CD4-positive, alpha-beta T cell (primary cell): ENCODE measurements around the gene BEND6. TPM values are rescaled to one million over a fixed set of nuclear protein-coding genes. Genes with fewer than 3 reads are reported as not detected.

Source experiments
- ATAC-seq: fragments of 200-7000 bp; cut with Tn5 transposase; one replicate; pipeline ENCODE4 v1.10.0; 2022; ENCODE audit warnings: mild to moderate bottlenecking; ENCODE audit not compliant: poor library complexity
- CTCF ChIA-PET: fragments of 350-600 bp; sonication (Branson Sonifier 250); formaldehyde crosslinking; loops from one replicate; lab custom pipeline; 2021; ENCODE audit warnings: antibody characterized with exemption, inconsistent platforms; lab: Charles Lee
- POLR2A ChIA-PET: fragments of 350-600 bp; sonication (Branson Sonifier 250); formaldehyde crosslinking; loops from one replicate; lab custom pipeline; 2021; ENCODE audit warnings: antibody characterized with exemption, inconsistent platforms; lab: Charles Lee
- DNase-seq, 14 experiments: peaks; one replicate each; pipeline ENCODE4 v3.0.0-alpha.2; 2013 to 2020; ENCODE audit warnings: mixed read lengths in 2 of 14
- H3K27ac ChIP-seq, 2 donors: one replicate each; pipeline versions ENCODE4 v1.5.1 to v1.7.0; 2013; ENCODE audit warnings: low read length in 2 of 2, low read depth in 1 of 2, mild to moderate bottlenecking in 1 of 2
- H3K27me3 ChIP-seq, 2 experiments: 1 replicate in 1 of 2; 2 replicates in 1 of 2; pipeline versions ENCODE4 v1.6.1 to v1.7.0; 2013; ENCODE audit warnings: low read length in 2 of 2, control low read depth in 1 of 2, mild to moderate bottlenecking in 1 of 2, moderate library complexity in 1 of 2; ENCODE audit not compliant: insufficient read depth in 2 of 2, control insufficient read depth in 1 of 2
- H3K36me3 ChIP-seq: one replicate; pipeline ENCODE4 v1.6.1; 2013; ENCODE audit warnings: low read length, control low read depth; ENCODE audit not compliant: insufficient read depth
- H3K4me1 ChIP-seq: one replicate; pipeline ENCODE4 v1.6.1; 2013; ENCODE audit warnings: low read length, control low read depth; ENCODE audit not compliant: insufficient read depth
- H3K4me3 ChIP-seq: one replicate; pipeline ENCODE4 v1.5.1; 2013; ENCODE audit warnings: mild to moderate bottlenecking, low read length, moderate library complexity
- H3K9me3 ChIP-seq, 2 experiments: 1 replicate in 1 of 2; 2 replicates in 1 of 2; pipeline versions ENCODE4 v1.6.1 to v1.7.0; 2013; ENCODE audit warnings: low read length in 2 of 2, mild to moderate bottlenecking in 2 of 2, control low read depth in 1 of 2, moderate library complexity in 1 of 2; ENCODE audit not compliant: control insufficient read depth in 1 of 2, insufficient read depth in 1 of 2
- H3K27ac Mint-ChIP-seq: one replicate; pipeline ENCODE4 v1.8.0; 2020; ENCODE audit warnings: mixed read lengths
- H3K27me3 Mint-ChIP-seq: one replicate; pipeline ENCODE4 v1.8.0; 2021; ENCODE audit warnings: mixed read lengths
- H3K36me3 Mint-ChIP-seq: one replicate; pipeline ENCODE4 v1.8.0; 2021; ENCODE audit warnings: low read depth, mixed read lengths
- H3K4me1 Mint-ChIP-seq: one replicate; pipeline ENCODE4 v1.8.0; 2021; ENCODE audit warnings: low read depth, mixed read lengths
- H3K4me3 Mint-ChIP-seq: one replicate; pipeline ENCODE4 v1.8.0; 2020; ENCODE audit warnings: mild to moderate bottlenecking, mixed read lengths
- H3K9me3 Mint-ChIP-seq: one replicate; pipeline ENCODE4 v1.8.0; 2020; ENCODE audit warnings: mixed read lengths
- intact Hi-C, 2 experiments: fragments of 100-400 bp; cut with DNase I in 1 of 2; cut with micrococcal nuclease in 1 of 2; formaldehyde crosslinking; loops; one replicate each; pipeline versions ENCODE4 v1.15.1 to v1.9.0; 2023 to 2025; cut with DNase I, micrococcal nuclease
- total RNA-seq, 174 experiments: library from RNA in 2 of 174; stranded (reverse) in 2 of 174; gene quantifications; one replicate each; pipeline ENCODE4 v1.2.3 and lab custom pipeline; 2021 to 2026
- TF ChIP-seq, protein P1 (sequence below): fragments of 200-600 bp; IDR thresholded peaks from one replicate; pipeline ENCODE4 v1.8.0; 2022; ENCODE audit warnings: antibody characterized with exemption, mild to moderate bottlenecking

BEND6 gene
- total RNA-seq, 2 experiments from 2014 or later = not detected

DNA sequence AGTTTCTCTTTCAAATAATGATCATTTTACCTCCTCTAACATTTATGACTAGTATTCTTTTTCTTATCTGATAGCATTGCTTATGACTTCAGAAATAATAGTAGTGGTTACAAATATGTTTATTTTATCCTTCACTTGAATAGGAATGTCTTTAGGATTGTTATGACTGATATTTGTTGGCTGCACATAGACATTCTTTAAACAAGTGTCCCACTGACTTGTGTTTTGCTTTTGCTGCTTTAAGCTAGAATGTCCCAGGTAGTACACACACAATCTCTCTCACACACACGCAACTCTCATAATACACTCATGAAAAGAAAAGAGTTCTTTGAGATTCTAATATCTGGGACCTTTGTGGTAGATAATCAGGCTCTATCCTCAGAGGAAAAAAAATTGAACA lies 113.2 kb downstream of the BEND6 start:
- Histone ChIP-seq H3K9me3 (no peaks in the 10 kb centered on the region), H3K27me3 (no peaks in the 10 kb centered on the region), H3K27ac (no peak overlapping the region), H3K4me3 (no peak overlapping the region), H3K4me1 (no peaks in the 10 kb centered on the region), H3K36me3 (peaks cover 5% of the 10 kb centered on the region)
- intact Hi-C loops = no loop called here
- Mint-ChIP-seq H3K4me3 (no peak overlapping the region), H3K27me3 (no peaks in the 10 kb centered on the region), H3K9me3 (no peaks in the 10 kb centered on the region), H3K36me3 (peaks cover 32% of the 10 kb centered on the region), H3K27ac (no peak overlapping the region), H3K4me1 (peaks cover 4% of the 10 kb centered on the region)
- DNase-seq = no peak
- ChIA-PET CTCF (no interaction called here), POLR2A (no interaction called here)
- ATAC-seq = no peak
- TF ChIP-seq, protein P1, sequence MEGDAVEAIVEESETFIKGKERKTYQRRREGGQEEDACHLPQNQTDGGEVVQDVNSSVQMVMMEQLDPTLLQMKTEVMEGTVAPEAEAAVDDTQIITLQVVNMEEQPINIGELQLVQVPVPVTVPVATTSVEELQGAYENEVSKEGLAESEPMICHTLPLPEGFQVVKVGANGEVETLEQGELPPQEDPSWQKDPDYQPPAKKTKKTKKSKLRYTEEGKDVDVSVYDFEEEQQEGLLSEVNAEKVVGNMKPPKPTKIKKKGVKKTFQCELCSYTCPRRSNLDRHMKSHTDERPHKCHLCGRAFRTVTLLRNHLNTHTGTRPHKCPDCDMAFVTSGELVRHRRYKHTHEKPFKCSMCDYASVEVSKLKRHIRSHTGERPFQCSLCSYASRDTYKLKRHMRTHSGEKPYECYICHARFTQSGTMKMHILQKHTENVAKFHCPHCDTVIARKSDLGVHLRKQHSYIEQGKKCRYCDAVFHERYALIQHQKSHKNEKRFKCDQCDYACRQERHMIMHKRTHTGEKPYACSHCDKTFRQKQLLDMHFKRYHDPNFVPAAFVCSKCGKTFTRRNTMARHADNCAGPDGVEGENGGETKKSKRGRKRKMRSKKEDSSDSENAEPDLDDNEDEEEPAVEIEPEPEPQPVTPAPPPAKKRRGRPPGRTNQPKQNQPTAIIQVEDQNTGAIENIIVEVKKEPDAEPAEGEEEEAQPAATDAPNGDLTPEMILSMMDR = no peak

DNA sequence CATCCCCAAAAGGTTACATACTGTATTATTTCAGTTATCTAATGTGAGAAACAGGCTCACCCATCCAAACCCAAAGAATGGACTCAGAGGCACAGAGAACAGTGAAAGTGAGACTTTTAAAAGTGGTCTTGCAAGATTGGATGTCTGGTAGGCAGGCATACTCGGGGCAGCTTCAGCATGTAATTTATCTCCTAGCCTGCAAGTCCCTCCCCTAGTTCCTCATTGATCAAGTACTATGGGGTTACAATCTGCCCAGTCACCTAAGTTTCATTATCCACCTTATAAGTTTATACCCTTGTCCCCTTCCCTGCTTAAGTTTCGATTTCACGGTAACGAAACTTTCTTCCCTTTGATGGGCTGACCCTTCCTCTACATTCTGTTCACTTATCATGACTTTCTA lies 114.3 kb downstream of the BEND6 start:
- no peak for ATAC-seq
- H3K36me3 ChIP-seq = peaks cover 5% of the 10 kb centered on the region
- no peaks in the 10 kb centered on the region for H3K4me1 ChIP-seq
- intact Hi-C loops = no loop called here
- peaks cover 4% of the 10 kb centered on the region for H3K4me1 Mint-ChIP-seq
- CTCF ChIA-PET = no interaction called here
- H3K9me3 ChIP-seq = no peaks in the 10 kb centered on the region
- DNase-seq = no peak
- no peak overlapping the region for H3K27ac ChIP-seq
- H3K4me3 Mint-ChIP-seq = no peak overlapping the region
- H3K36me3 Mint-ChIP-seq = peaks cover 29% of the 10 kb centered on the region
- no peaks in the 10 kb centered on the region for H3K27me3 ChIP-seq
- H3K4me3 ChIP-seq = no peak overlapping the region
- no peak overlapping the region for H3K27ac Mint-ChIP-seq
- H3K9me3 Mint-ChIP-seq = no peaks in the 10 kb centered on the region
- POLR2A ChIA-PET = no interaction called here
- no peaks in the 10 kb centered on the region for H3K27me3 Mint-ChIP-seq
- TF ChIP-seq, protein P1 = no peak

DNA sequence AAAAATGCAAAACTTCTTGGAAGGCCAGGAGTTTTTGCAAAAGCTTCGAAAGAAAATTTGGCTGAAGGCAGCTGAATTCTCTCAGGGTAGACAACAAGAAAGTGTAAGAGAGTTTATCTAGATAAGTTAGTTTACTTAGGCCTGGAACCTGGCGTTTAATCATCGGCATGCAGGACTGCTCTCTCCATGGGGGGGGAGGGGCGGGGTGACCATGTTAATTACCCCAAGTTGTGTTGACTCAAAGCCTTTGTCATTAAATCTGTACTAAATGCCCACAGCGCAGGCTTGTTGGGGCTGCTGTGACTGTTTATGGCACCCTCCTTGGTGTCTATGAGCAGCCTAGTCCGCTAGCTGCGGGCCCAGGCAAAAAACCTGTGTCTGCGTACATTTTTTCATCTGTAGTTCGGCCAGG lies 115.0 kb downstream of the BEND6 start:
- TF ChIP-seq, protein P1 = no peak
- intact Hi-C loops = no loop called here
- DNase-seq (no peak), ATAC-seq (no peak)
- peaks cover 5% of the 10 kb centered on the region for H3K36me3 ChIP-seq
- no peaks in the 10 kb centered on the region for H3K27me3 ChIP-seq
- H3K27me3 Mint-ChIP-seq = no peaks in the 10 kb centered on the region
- H3K4me1 Mint-ChIP-seq = peaks cover under 1% of the 10 kb centered on the region
- no peak overlapping the region for H3K4me3 Mint-ChIP-seq
- ChIA-PET CTCF (no interaction called here), POLR2A (no interaction called here)
- H3K4me3 ChIP-seq = no peak overlapping the region
- peaks cover 22% of the 10 kb centered on the region for H3K36me3 Mint-ChIP-seq
- no peaks in the 10 kb centered on the region for H3K9me3 Mint-ChIP-seq
- no peak overlapping the region for H3K27ac Mint-ChIP-seq
- no peak overlapping the region for H3K27ac ChIP-seq
- H3K9me3 ChIP-seq = no peaks in the 10 kb centered on the region
- no peaks in the 10 kb centered on the region for H3K4me1 ChIP-seq
